Activated CD4-positive, alpha-beta T cell treated with anti-CD3 and anti-CD28 coated beads, Interleukin-10, Interleukin-2, amounts not matched to agents 100 ng/mL and 50 ng/mL, durations not matched to agents 16 hours and 8 hours (primary cell): Measurements from ENCODE around the gene KCTD1.
"Not testable (repeated sequence)": the region's sequence is repeated elsewhere in the genome, so short reads cannot be mapped to it uniquely, and the experiment has no call there.

ENCODE experiments used
- DNase-seq: peaks from one replicate; pipeline ENCODE4 v3.0.0-alpha.2; 2020

The KCTD1 gene

GRCh38 chr18:26454616-26455015, 93.7 kb downstream of the KCTD1 start:
- DNase-seq, result no peak

DNA sequence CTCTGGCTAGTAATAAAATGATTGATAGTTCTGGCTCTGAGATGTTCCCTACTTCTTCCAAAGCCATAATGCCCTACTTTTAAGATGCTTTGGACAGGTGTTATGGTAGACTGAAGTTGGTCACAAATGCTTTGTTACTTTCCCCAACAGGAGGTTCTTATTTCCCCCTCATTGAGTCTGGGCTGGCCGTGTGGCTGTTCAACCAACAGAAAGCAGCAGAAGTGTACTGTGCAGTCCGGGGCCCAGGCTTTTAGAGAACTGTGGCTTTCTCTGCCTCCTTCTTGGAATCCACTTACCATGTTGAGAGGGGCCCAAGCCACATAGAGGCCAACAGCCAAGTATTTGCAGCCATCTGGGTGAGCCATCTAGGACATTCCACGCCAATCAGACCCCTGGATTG, 94.2 kb downstream of the KCTD1 start:
- no peak for DNase-seq

- DNase-seq, result no peak
Measured at GRCh38 chr18:26453386-26453901, 94.9 kb downstream of the KCTD1 start.

- no peak for DNase-seq
Measured at GRCh38 chr18:26450989-26451682, 97.2 kb downstream of the KCTD1 start.

DNA sequence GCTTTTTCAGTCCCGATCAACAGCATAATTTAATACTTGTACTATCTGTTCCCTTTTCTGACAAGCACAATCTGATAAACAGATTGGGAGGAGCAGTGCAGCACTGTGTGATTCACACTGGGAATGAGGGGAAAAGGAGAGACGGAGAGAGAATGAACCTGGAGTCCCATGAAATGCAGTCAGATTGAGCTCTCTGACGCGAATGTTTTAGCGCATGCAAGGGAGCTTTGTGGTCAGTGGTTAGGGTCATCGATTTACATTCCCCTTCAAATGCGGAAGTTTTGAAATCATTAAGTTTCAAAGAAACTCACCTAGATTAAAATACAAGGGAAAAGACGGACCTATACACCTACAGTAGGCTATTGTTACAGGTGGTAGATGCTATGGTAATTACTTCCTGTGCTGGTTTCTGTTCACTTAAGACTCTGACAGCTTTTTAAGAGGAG, 99.6 kb downstream of the KCTD1 start:
- DNase-seq, result no peak

- DNase-seq, result no peak
Measured at GRCh38 chr18:26443853-26444252, 104.5 kb downstream of the KCTD1 start.

GRCh38 chr18:26442126-26442525, 106.2 kb downstream of the KCTD1 start:
- DNase-seq, result no peak

DNA sequence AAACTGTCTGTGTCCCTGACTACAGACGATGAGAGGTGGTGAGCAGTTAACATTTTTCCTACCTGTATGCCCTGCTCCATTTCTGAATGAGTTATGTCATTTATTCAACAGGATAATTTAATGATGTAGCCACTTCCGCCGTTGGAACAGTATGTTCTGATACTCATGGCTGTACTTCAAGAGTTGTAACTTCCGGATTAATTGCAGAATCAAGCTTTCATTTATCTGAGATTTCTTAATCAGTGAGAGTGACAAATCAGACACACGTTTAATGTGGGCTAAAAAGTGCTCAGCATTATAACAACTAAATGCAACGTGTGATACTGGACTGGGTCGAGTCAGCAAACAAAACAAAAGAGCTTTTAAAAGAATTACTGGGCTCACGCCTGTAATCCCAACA, 107.7 kb downstream of the KCTD1 start:
- no peak for DNase-seq

GRCh38 chr18:26439537-26439936, 108.8 kb downstream of the KCTD1 start:
- no peak for DNase-seq

DNA sequence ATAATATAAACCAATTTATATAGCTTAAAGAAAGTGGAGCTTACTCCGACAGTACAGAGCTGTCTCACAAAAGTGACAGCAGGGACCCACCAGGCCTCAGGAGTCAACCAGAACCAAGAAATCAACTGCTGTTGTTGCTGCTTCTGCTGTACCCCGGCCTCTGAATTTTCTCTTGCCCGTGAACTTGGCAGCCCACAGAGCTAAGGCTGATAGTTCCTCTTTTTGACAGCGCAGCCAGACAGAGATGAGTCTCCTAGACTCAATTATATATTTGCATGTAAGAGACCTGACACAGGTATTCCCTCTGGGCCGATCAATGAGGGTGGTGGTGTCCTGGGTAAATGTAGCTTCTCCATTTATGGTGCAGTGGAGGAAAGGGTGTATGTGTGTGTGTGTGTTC, 109.4 kb downstream of the KCTD1 start:
- no peak for DNase-seq

- not testable (repeated sequence) for DNase-seq
Measured at GRCh38 chr18:26437634-26438033, 110.7 kb downstream of the KCTD1 start.

DNA sequence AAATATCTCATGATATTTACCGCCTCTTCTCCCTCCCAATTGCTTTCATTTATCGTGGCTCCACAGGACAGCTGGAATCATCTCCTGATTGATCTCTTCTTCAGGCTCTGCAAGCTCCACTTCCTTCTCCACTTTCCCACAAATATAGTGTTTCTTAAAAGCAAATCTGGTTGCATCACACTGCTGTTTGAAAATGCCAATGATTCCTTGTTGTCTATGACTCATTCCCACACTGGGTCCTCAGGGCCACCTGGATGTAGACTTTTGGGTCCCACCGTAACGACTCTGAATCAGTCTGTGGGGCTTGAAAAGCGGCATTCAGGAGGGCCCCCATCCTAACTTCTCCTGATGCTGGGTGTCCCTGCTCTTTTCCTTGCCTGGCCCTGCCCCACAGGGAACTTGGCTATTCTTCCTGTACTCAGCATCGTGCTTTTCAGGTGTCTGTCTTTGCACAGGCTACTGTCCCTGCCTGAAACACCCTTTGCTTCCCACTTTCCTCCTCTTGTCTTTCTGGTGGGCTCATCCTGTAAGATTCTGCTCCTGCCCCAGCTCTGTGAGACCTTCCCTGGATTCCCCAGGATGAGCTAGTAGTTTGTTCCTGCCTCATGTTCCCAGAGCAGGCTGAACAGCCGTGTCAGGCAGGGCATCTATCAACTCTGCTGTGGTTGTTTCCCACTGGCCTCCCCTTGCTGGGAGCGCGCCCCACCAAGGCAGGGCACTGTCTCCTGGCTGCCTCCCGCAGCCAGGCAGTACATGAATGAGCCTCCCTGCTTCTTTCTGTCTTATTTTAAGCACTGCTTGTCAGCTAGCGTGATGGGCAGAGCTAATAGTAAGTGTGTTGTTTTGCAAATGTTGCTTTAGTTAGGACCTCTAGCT, 111.9 kb downstream of the KCTD1 start:
- DNase-seq, result no peak

DNA sequence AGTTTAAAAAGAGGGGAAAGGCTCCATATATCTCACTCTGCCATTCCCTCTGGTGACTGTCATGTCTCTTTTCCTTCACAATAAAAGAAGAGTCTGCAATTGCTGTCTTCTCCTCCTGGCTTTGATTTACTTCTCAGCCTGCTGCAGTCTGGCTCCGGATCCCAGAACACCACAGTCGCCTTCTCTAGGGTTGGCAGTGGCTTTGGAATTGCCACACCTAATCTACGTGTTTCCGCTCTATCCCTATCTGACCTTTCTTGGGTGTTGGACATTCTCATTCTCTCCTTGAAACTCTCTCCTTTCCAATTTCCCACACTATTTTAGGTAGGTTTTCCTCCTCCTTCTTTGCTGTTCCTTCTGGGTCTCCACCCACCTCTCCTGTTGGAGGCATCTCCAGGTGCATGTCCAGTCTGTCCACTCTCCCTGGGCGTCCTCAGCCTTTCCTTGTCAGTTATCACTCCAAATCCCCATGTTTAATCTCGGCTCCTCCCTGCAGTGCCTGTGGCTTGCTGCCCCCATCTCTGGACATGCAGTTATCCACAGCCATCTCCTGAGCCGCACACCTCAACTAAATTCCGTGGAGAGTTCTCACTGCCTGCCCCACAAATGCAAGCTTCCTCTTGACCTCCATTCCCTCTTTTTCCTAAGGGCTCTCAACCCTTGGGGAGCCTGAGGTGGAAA, 112.8 kb downstream of the KCTD1 start:
- DNase-seq, result no peak

DNA sequence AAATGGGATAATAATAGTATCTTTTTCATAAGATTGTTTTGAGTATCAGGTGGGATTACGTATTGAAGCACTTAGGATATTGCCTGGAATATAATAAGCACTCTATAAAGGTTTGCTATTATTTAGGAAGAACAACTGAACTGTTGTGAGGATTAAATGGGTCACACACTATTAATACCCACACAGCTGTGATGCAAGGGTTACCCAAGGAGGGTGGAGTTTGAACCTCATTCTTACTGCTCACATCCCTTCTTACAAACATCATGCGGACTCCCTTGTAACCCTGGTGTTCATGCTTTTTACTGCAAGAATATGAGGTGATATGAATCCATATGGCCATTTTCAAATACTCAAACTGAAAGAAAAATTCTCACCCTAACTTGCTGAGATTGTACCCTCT, 113.5 kb downstream of the KCTD1 start:
- no peak for DNase-seq

- DNase-seq, result no peak
Measured at GRCh38 chr18:26432651-26433424, 115.5 kb downstream of the KCTD1 start.

DNA sequence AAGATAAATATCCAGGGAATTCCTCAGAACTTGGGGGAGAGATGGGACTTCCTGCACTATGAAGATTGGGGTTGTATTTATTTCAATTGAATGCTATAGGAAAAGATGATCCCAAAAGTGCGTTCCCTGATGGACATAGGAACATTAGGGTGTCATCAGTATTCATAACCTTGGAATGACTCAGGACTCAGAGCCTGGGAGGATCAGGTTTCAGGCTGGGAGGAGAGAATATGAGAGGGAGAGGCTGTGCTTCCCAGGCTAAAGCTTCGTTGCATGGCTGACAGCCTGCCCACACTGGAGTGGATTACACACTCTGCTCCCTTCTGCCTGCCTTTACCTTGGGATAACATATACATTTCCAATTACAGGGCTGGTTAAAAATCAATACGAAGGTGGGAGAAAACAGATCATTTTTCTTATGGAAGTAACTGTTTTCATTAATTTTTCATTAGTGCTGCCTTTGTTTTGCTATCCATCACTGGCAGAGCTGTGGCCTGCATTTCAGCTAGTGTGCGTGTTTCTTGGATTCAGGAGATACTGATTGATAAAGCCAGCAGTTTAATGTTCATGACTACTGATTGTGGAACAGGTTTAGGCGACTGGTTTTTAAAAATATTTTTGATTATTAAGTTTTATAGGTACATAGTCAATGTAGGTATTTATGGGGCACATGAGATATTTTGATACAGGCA, 118.7 kb downstream of the KCTD1 start:
- DNase-seq, result no peak

DNA sequence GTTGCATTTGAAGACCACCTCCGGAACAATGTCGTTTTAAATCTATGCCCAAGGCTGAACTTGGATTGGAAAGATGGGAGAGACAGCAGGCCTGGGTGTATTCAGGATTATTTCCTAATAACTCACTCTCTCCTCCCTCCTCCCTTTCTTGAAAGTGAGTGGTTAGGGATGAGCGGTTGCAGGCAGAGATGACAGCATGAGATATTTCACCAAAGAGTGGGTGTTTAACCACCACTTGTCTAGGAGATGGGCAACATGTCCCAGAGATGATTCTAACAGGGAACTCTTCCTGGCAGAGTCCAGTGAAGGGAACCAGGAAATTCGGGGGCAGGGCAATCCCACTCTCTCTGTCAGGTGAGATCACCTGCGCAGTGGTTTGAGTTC, 123.2 kb downstream of the KCTD1 start:
- no peak for DNase-seq

- DNase-seq, result no peak
Measured at GRCh38 chr18:26424428-26425147, 123.8 kb downstream of the KCTD1 start.

GRCh38 chr18:26422472-26423162, 125.7 kb downstream of the KCTD1 start:
- no peak for DNase-seq

DNA sequence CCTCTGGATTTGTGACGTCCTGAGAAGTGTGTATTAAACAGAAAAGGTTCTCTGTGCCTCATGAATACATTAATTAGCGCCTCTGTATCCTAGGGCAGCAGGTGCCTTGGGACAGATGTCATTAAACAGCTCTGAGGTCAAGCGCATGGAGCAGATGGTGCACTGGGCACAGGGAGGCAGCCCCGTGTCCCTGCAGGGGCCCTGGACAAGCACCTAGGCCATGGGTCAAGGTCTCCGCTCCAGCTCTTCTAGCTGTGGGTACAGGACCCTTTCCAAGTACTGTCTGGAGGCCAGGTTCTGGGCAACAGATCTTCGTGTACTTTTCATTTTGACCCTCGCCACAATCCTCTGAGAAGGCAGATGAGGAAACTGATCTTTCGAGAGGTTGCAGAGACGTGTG, 126.4 kb downstream of the KCTD1 start:
- DNase-seq, result no peak

- no peak for DNase-seq
Measured at GRCh38 chr18:26421503-26421902, 126.8 kb downstream of the KCTD1 start.
